Ascending aorta (tissue), 2 donors: ENCODE results near the gene TNRC6A. TPM values are rescaled to one million over a fixed set of nuclear protein-coding genes. Genes with fewer than 3 reads are reported as not detected.
A peak's percentile ranks its signal among the peaks of the same experiment; 100 is the strongest.

Experiments
- DNase-seq, 2 donors: peaks; one replicate each; pipeline ENCODE4 v3.0.0-alpha.2; 2019; ENCODE audit warnings: low spot score in 2 of 2
- H3K27ac ChIP-seq, 2 donors: fragments of 200-600 bp; sonication (generic); one replicate each; pipeline ENCODE4 v1.5.1; 2016 to 2017; ENCODE audit warnings: mild to moderate bottlenecking in 1 of 2
- H3K27me3 ChIP-seq: fragments of 200-600 bp; sonication (generic); one replicate; pipeline ENCODE4 v1.5.1; 2017
- H3K36me3 ChIP-seq, 2 donors: fragments of 200-600 bp; sonication (generic); one replicate each; pipeline ENCODE4 v1.5.1; 2016
- H3K4me1 ChIP-seq, 2 donors: fragments of 200-600 bp; sonication (generic); one replicate each; pipeline ENCODE4 v1.5.1; 2016 to 2017; ENCODE audit warnings: mild to moderate bottlenecking in 1 of 2
- H3K4me3 ChIP-seq, 2 donors: fragments of 200-600 bp; sonication (generic); one replicate each; pipeline ENCODE4 v1.5.1; 2016 to 2017; ENCODE audit warnings: mild to moderate bottlenecking in 1 of 2
- H3K9me3 ChIP-seq, 2 donors: fragments of 200-600 bp; sonication (generic); one replicate each; pipeline ENCODE4 v1.5.1; 2016
- CTCF ChIP-seq, 3 experiments: fragments of 200-600 bp in 2 of 3; fragments of 450-650 bp in 1 of 3; sonication (generic) in 2 of 3; IDR thresholded peaks; one replicate each; pipeline ENCODE4 v1.5.1; 2016 to 2019; ENCODE audit warnings: antibody characterized with exemption in 3 of 3, mild to moderate bottlenecking in 1 of 3, moderate library complexity in 1 of 3
- intact Hi-C: fragments of 100-400 bp; cut with DNase I; formaldehyde crosslinking; loops from one replicate; pipeline ENCODE4 v1.15.1; 2023
- total RNA-seq: library from RNA; depleted of rRNA; stranded (reverse); fragments of >200 nt; gene quantifications from one replicate; pipeline ENCODE4 v1.1.0, GENCODE V29; 2016

TNRC6A gene
- total RNA-seq, 1 donor from 2014 or later: 36.7 TPM

DNA sequence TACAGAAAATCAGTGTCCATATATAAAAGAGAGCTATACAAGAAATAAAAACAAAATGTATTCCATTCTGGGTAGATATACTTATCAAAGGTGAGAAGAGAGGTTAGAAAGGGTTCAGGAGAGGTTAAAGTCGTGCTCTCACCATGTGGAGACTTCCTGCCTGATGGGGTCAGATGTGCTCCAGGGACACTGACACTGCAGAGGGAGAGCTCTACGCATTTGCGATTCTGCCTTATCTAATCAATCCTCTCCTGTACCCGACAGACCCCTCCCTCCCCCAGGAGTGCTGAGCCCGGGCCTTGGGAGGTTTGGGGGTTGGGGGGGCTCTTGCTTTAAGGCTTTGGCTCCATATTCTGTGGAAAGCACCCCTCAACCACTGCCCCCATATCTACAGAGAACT is 99.7 kb downstream of the TNRC6A start:
- no peak for TF ChIP-seq CTCF (IDR thresholded peaks at IDR 0.05)
- Histone ChIP-seq H3K36me3 (peaks cover 33 to 37% of the 10 kb centered on the region in 2 donors), H3K27ac (no peak overlapping the region), H3K4me1 (no peaks in the 10 kb centered on the region), H3K27me3 (no peaks in the 10 kb centered on the region), H3K4me3 (no peak overlapping the region), H3K9me3 (no peaks in the 10 kb centered on the region)
- intact Hi-C loops: no loop called here
- no peak for DNase-seq

DNA sequence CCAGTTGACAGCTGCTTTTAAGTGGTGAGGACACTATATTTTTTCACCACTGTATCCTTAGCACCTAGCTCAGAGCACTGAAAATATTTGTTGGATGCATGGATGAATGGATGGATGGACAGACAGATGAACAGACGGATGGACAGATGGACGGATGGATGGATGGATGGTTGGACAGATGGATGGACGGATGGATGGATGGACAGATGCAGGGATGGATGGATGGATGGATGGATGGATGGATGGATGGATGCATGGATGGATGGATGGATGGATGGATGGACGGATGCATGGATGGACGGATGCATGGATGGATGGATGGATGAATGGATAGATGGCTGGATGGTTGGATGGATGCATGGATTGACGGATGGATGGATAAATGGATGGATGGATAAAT is 103.9 kb downstream of the TNRC6A start:
- no peaks in the 10 kb centered on the region for H3K9me3 ChIP-seq
- DNase-seq: no peak
- H3K4me3 ChIP-seq: no peak overlapping the region
- H3K4me1 ChIP-seq: no peaks in the 10 kb centered on the region
- no peaks in the 10 kb centered on the region for H3K27me3 ChIP-seq
- intact Hi-C loops: no loop called here
- H3K36me3 ChIP-seq: peaks cover 5 to 12% of the 10 kb centered on the region in 2 donors
- H3K27ac ChIP-seq: no peak overlapping the region
- no peak for TF ChIP-seq CTCF (IDR thresholded peaks at IDR 0.05)

DNA sequence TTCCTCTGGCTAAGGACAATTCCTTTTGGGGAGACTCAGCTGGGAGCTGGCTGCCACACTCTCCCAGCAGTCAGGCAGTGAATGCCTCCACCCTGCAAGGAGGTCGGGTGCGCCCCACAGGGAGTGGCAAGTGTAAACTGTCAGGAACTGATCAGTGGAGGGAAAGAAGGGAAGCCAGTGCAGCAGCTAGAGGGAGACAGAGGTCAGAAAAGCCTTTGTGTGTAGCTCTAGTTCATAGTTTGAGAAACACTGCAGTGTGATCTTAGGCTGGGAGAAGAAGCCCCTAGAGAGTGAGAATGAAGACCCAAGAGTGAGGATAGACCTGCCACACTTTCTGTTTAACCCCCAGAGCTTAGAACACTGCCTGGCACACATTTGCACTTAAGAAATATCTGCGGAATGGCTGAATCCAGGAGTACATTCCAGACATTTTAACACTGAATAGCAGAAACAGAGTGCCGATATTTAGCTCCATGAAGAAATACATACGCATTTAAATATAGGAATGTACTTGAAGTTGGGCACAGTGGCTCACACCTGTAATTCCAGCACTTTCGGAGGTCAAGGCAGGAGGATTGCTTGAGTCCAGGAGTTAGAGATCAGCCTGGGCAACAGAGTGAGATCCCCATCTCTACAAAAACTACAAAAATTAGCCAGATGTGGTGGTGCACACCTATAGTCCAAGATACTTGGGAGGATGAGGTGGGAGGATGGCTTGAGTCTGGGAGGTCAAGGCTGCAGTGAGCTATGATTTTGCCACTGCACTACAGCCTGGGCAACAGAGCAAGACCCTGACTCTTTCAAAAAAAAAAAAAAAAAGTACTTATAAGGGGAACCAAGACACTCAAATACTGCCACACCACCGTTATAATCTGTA is 105.2 kb downstream of the TNRC6A start:
- TF ChIP-seq CTCF (IDR thresholded peaks at IDR 0.05): peak in 1 of 3 experiments; percentile 47
- Histone ChIP-seq H3K4me3 (no peak overlapping the region), H3K4me1 (peaks cover 3 to 4% of the 10 kb centered on the region in 2 donors), H3K36me3 (peaks cover 0 to 4% of the 10 kb centered on the region in 2 donors), H3K9me3 (no peaks in the 10 kb centered on the region), H3K27ac (no peak overlapping the region), H3K27me3 (no peaks in the 10 kb centered on the region)
- no peak for DNase-seq
- intact Hi-C loops: no loop called here

- H3K4me3 ChIP-seq: no peak overlapping the region
- H3K4me1 ChIP-seq: peaks cover 3 to 4% of the 10 kb centered on the region in 2 donors
- no peak for TF ChIP-seq CTCF (IDR thresholded peaks at IDR 0.05)
- no peak overlapping the region for H3K27ac ChIP-seq
- no peaks in the 10 kb centered on the region for H3K27me3 ChIP-seq
- intact Hi-C loops: no loop called here
- H3K9me3 ChIP-seq: no peaks in the 10 kb centered on the region
- no peak for DNase-seq
- H3K36me3 ChIP-seq: peaks cover 0 to 4% of the 10 kb centered on the region in 2 donors
These were observed 107.4 kb downstream of the TNRC6A start for GRCh38 chr16:24836836-24837235.

DNA sequence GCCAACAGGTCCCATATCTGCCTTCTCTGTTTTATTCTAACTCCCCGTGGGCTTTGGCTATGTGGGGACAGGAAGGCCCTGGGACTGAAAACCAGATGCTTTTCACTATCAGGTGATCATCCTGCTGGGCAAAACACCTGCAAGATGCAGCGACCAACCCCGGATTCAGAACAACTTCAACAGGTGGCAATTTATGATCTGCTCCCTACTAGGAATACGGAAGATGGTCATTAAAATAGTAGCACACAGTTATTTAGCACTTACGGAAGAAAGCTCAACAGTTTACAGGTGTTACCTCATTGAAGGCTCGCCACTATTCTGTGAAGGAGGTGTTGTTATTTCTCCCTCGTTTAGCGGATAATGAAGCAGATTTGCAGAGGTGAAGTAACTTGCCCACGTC is 108.5 kb downstream of the TNRC6A start:
- no peak for DNase-seq
- H3K27ac ChIP-seq: peak overlapping the region in 1 of 2 donors; percentile 77
- no peaks in the 10 kb centered on the region for H3K36me3 ChIP-seq
- no peaks in the 10 kb centered on the region for H3K27me3 ChIP-seq
- no peaks in the 10 kb centered on the region for H3K9me3 ChIP-seq
- no peak for TF ChIP-seq CTCF (IDR thresholded peaks at IDR 0.05)
- no peak overlapping the region for H3K4me3 ChIP-seq
- H3K4me1 ChIP-seq: peaks cover 3 to 4% of the 10 kb centered on the region in 2 donors
- intact Hi-C loops: no loop called here
